ENCODE measurements around the gene SLC17A1. TPM values are rescaled to one million over a fixed set of nuclear protein-coding genes. Genes with fewer than 3 reads are reported as not detected.
A peak's percentile ranks its signal among the peaks of the same experiment; 100 is the strongest.

SLC17A1 gene
- total and polyA plus RNA-seq, 2 of the 13 experiments (the other 11 are each of a cell fraction or from before 2014, with no cell fraction given), result 0.09 to 2.1 TPM

GRCh38 chr6:25835442-25836283 lies 3.8 kb upstream of the SLC17A1 start (continued):
- TF ChIP-seq ZNF646 (CRISPR knock-in tag; IDR thresholded peaks at IDR 0.05) (peak; percentile 86), MAFK (conservative IDR thresholded peaks at IDR 0.05 in 1 of 2, IDR thresholded peaks at IDR 0.05 in 1 of 2; ENCODE audit: low read length in 2 of 2) (no peak), KLF15 (CRISPR knock-in tag; IDR thresholded peaks at IDR 0.05; ENCODE audit: borderline replicate concordance) (no peak), ZNF512 (CRISPR knock-in tag; IDR thresholded peaks at IDR 0.05) (peak; percentile 73; the same call in 1 of the 2 replicates), SAP130 (CRISPR knock-in tag; IDR thresholded peaks at IDR 0.05; ENCODE audit: low read depth) (peak; percentile 55; the same call in 1 of the 2 replicates), MTA1 (CRISPR knock-in tag; IDR thresholded peaks at IDR 0.05; ENCODE audit: borderline replicate concordance) (no peak), ZNF543 (CRISPR knock-in tag; IDR thresholded peaks at IDR 0.05) (peak; percentile 81; the same call in 1 of the 2 replicates), ZNF331 (CRISPR knock-in tag; IDR thresholded peaks at IDR 0.05) (0 out of 2 replicates have a peak, but pooled peaks have one; percentile 21), KDM2A (CRISPR knock-in tag; IDR thresholded peaks at IDR 0.05; ENCODE audit: borderline replicate concordance, low read depth) (0 out of 2 replicates have a peak, but pooled peaks have one; percentile 13), XBP1 (CRISPR knock-in tag; IDR thresholded peaks at IDR 0.05) (no peak), DPF2 (CRISPR knock-in tag; IDR thresholded peaks at IDR 0.05; ENCODE audit: borderline replicate concordance, low read depth) (peak; percentile 60; the same call in 1 of the 2 replicates), HNF1A (IDR thresholded peaks at IDR 0.05; ENCODE audit: low read depth) (peak; percentile 71), HNF1A (CRISPR knock-in tag; IDR thresholded peaks at IDR 0.05; ENCODE audit: borderline replicate concordance) (no peak), SALL1 (CRISPR knock-in tag; IDR thresholded peaks at IDR 0.05) (peak; percentile 79), GATAD2A (CRISPR knock-in tag; IDR thresholded peaks at IDR 0.05) (peak; percentile 44), SALL2 (CRISPR knock-in tag; IDR thresholded peaks at IDR 0.05) (no peak), SPEN (CRISPR knock-in tag; IDR thresholded peaks at IDR 0.05; ENCODE audit: low read depth) (peak; percentile 94; the same call in 1 of the 2 replicates)

Measured in HepG2 (cell line).